Measurements from ENCODE around the gene FTCD. TPM values are rescaled to one million over a fixed set of nuclear protein-coding genes. Genes with fewer than 3 reads are reported as not detected.

Gene FTCD
- total RNA-seq, 1 donor from 2014 or later: not detected

GRCh38 chr21:46118316-46119143 lies 36.8 kb downstream of the FTCD start:
- TF ChIP-seq CTCF (conservative IDR thresholded peaks at IDR 0.05; ENCODE audit: low read depth, low read length): no peak
- no peak for DNase-seq (ENCODE audit: low read depth)
- no peak overlapping the region for H3K4me3 ChIP-seq (ENCODE audit: low read depth, low read length)

- no peak for TF ChIP-seq CTCF (conservative IDR thresholded peaks at IDR 0.05; ENCODE audit: low read depth, low read length)
- no peak overlapping the region for H3K4me3 ChIP-seq (ENCODE audit: low read depth, low read length)
- no peak for DNase-seq (ENCODE audit: low read depth)
Measured at GRCh38 chr21:46117586-46118315, 37.6 kb downstream of the FTCD start.

GRCh38 chr21:46116776-46117585 lies 38.4 kb downstream of the FTCD start:
- DNase-seq (ENCODE audit: low read depth): no peak
- H3K4me3 ChIP-seq (ENCODE audit: low read depth, low read length): no peak overlapping the region
- TF ChIP-seq CTCF (conservative IDR thresholded peaks at IDR 0.05; ENCODE audit: low read depth, low read length): no peak

- H3K4me3 ChIP-seq (ENCODE audit: low read depth, low read length): no peak overlapping the region
- DNase-seq (ENCODE audit: low read depth): no peak
- no peak for TF ChIP-seq CTCF (conservative IDR thresholded peaks at IDR 0.05; ENCODE audit: low read depth, low read length)
Measured at GRCh38 chr21:46116189-46116775, 39.1 kb downstream of the FTCD start.

- no peak overlapping the region for H3K4me3 ChIP-seq (ENCODE audit: low read depth, low read length)
- no peak for DNase-seq (ENCODE audit: low read depth)
- TF ChIP-seq CTCF (conservative IDR thresholded peaks at IDR 0.05; ENCODE audit: low read depth, low read length): no peak
Measured at GRCh38 chr21:46115441-46116188, 39.8 kb downstream of the FTCD start.

GRCh38 chr21:46114963-46115362 lies 40.4 kb downstream of the FTCD start:
- TF ChIP-seq CTCF (conservative IDR thresholded peaks at IDR 0.05; ENCODE audit: low read depth, low read length): no peak
- H3K4me3 ChIP-seq (ENCODE audit: low read depth, low read length): no peak overlapping the region
- no peak for DNase-seq (ENCODE audit: low read depth)
